PC-9 (cell line): ENCODE results near the gene TAS2R50. TPM values are rescaled to one million over a fixed set of nuclear protein-coding genes. Genes with fewer than 3 reads are reported as not detected.

Experiments used
- BruUV-seq: library from RNA; stranded (reverse); fragments of 400-500 nt; replicated peaks from 2 replicates; lab custom pipeline; 2021; lab: Mats Ljungman, UMichigan
- CTCF ChIA-PET: fragments of 300-600 bp; sonication (Branson Sonifier 250); formaldehyde crosslinking; loops from one replicate; lab custom pipeline; 2022; ENCODE audit warnings: antibody characterized with exemption; lab: Charles Lee
- POLR2A ChIA-PET: fragments of 300-600 bp; sonication (Branson Sonifier 250); formaldehyde crosslinking; loops from one replicate; lab custom pipeline; 2022; ENCODE audit warnings: antibody characterized with exemption; ENCODE audit not compliant: unreplicated experiment; lab: Charles Lee
- DNase-seq, 2 experiments: peaks; one replicate each; pipeline versions ENCODE4 v3.0.0 to v3.0.0-alpha.2; 2015 to 2022; ENCODE audit warnings: mixed read lengths in 1 of 2
- H2AFZ ChIP-seq: fragments of 200-600 bp; sonication (generic); 2 replicates; pipeline ENCODE4 v1.8.1; 2017; ENCODE audit warnings: antibody characterized with exemption
- H3F3A ChIP-seq: fragments of 200-600 bp; sonication (generic); 2 replicates; pipeline ENCODE4 v1.8.1; 2017; ENCODE audit warnings: antibody characterized with exemption, mild to moderate bottlenecking, low read depth; ENCODE audit not compliant: insufficient read depth
- H3K27ac ChIP-seq: fragments of 200-600 bp; sonication (generic); 2 replicates; pipeline ENCODE4 v1.6.1; 2016; ENCODE audit warnings: mixed run types
- H3K27me3 ChIP-seq: fragments of 200-600 bp; sonication (generic); 2 replicates; pipeline ENCODE4 v1.6.1; 2016; ENCODE audit warnings: low read depth, mixed run types; ENCODE audit not compliant: insufficient read depth
- H3K36me3 ChIP-seq: fragments of 200-600 bp; sonication (generic); 2 replicates; pipeline ENCODE4 v1.6.1; 2016; ENCODE audit warnings: low read depth, mixed run types
- H3K4me1 ChIP-seq: fragments of 200-600 bp; sonication (generic); replicated peaks from 2 replicates; pipeline ENCODE4 v1.6.1; 2016; ENCODE audit warnings: mixed run types; ENCODE audit not compliant: insufficient read depth
- H3K4me2 ChIP-seq: fragments of 200-600 bp; sonication (generic); 2 replicates; pipeline ENCODE4 v1.6.1; 2017; ENCODE audit warnings: mixed run types
- H3K4me3 ChIP-seq: fragments of 200-600 bp; sonication (generic); 2 replicates; pipeline ENCODE4 v1.6.1; 2016; ENCODE audit warnings: mixed run types
- H3K79me2 ChIP-seq: fragments of 200-600 bp; sonication (generic); 2 replicates; pipeline ENCODE4 v1.6.1; 2017; ENCODE audit warnings: low read depth, mixed run types
- H3K9me2 ChIP-seq: fragments of 200-600 bp; sonication (generic); 2 replicates; pipeline ENCODE4 v1.8.1; 2017; ENCODE audit warnings: mild to moderate bottlenecking; ENCODE audit not compliant: insufficient read depth
- H3K9me3 ChIP-seq: fragments of 200-600 bp; sonication (generic); 2 replicates; pipeline ENCODE4 v1.8.1; 2016; ENCODE audit warnings: low read depth; ENCODE audit not compliant: insufficient read depth
- H4K20me1 ChIP-seq: fragments of 200-600 bp; sonication (generic); 2 replicates; pipeline ENCODE4 v1.8.1; 2017; ENCODE audit not compliant: insufficient read depth
- CTCF ChIP-seq: fragments of 200-600 bp; sonication (generic); conservative IDR thresholded peaks from 2 replicates; pipeline ENCODE4 v1.6.1; 2017; ENCODE audit warnings: mixed run types, antibody characterized with exemption, mild to moderate bottlenecking, moderate library complexity
- EZH2 ChIP-seq: fragments of 200-600 bp; sonication (generic); IDR thresholded peaks from 2 replicates; pipeline ENCODE4 v1.8.0; 2017; ENCODE audit warnings: antibody characterized with exemption, low read depth
- intact Hi-C: fragments of 100-400 bp; cut with micrococcal nuclease; formaldehyde crosslinking; loops from one replicate; pipeline ENCODE4 v1.10.0; 2022; ENCODE audit not compliant: unreplicated experiment
- total RNA-seq: library from RNA; stranded (reverse); gene quantifications from 2 replicates; pipeline ENCODE4 v1.2.3, GENCODE V29; 2021

TAS2R50 gene
- total RNA-seq, 1 experiment from 2014 or later, result 2.3 TPM

- H3K9me2 ChIP-seq, result no peaks in the 10 kb centered on the region
- H3K4me2 ChIP-seq, result no peak overlapping the region
- H3K4me3 ChIP-seq, result no peak overlapping the region
- BruUV-seq, result no TSS peak
- H3K36me3 ChIP-seq, result no peaks in the 10 kb centered on the region
- H3F3A ChIP-seq, result no peaks in the 10 kb centered on the region
- ChIA-PET POLR2A (no interaction called here), CTCF (no interaction called here)
- no peak for TF ChIP-seq CTCF
- H3K79me2 ChIP-seq, result no peaks in the 10 kb centered on the region
- H2AFZ ChIP-seq, result no peak overlapping the region
- no peaks in the 10 kb centered on the region for H3K4me1 ChIP-seq
- intact Hi-C loops, result no loop called here
- H3K9me3 ChIP-seq, result no peaks in the 10 kb centered on the region
- no peak for DNase-seq
- H3K27ac ChIP-seq, result no peak overlapping the region
- no peaks in the 10 kb centered on the region for H3K27me3 ChIP-seq
- H4K20me1 ChIP-seq, result no peaks in the 10 kb centered on the region
These were observed 30.6 kb downstream of the TAS2R50 start for GRCh38 chr12:10956085-10956484.

- TF ChIP-seq EZH2 (no peak), CTCF (no peak)
- intact Hi-C loops, result no loop called here
- Histone ChIP-seq H3K4me3 (no peak overlapping the region), H3K4me2 (no peak overlapping the region), H2AFZ (no peak overlapping the region), H3K79me2 (no peaks in the 10 kb centered on the region), H3K27ac (no peak overlapping the region), H4K20me1 (no peaks in the 10 kb centered on the region), H3K4me1 (no peaks in the 10 kb centered on the region), H3K9me2 (no peaks in the 10 kb centered on the region), H3K36me3 (no peaks in the 10 kb centered on the region), H3F3A (no peaks in the 10 kb centered on the region), H3K27me3 (no peaks in the 10 kb centered on the region), H3K9me3 (no peaks in the 10 kb centered on the region)
- no TSS peak for BruUV-seq
- DNase-seq, result no peak
- ChIA-PET POLR2A (no interaction called here), CTCF (no interaction called here)
These were observed 34.1 kb downstream of the TAS2R50 start for GRCh38 chr12:10952645-10953044.

GRCh38 chr12:10943167-10943566 lies 43.5 kb downstream of the TAS2R50 start:
- H3K9me2 ChIP-seq, result no peaks in the 10 kb centered on the region
- H3K4me3 ChIP-seq, result no peak overlapping the region
- H3K4me1 ChIP-seq, result peaks cover 32% of the 10 kb centered on the region
- CTCF ChIA-PET, result no interaction called here
- H4K20me1 ChIP-seq, result no peaks in the 10 kb centered on the region
- H3K79me2 ChIP-seq, result no peaks in the 10 kb centered on the region
- no TSS peak for BruUV-seq
- H3K27me3 ChIP-seq, result no peaks in the 10 kb centered on the region
- peaks cover 4% of the 10 kb centered on the region for H3K9me3 ChIP-seq
- no peaks in the 10 kb centered on the region for H3K36me3 ChIP-seq
- POLR2A ChIA-PET, result no interaction called here
- TF ChIP-seq CTCF (no peak), EZH2 (no peak)
- peak overlapping the region; percentile 87 for H3K27ac ChIP-seq
- H3F3A ChIP-seq, result peaks cover 8% of the 10 kb centered on the region; the same call in 1 of the 2 replicates
- H2AFZ ChIP-seq, result no peak overlapping the region
- intact Hi-C loops, result no loop called here
- no peak for DNase-seq
- H3K4me2 ChIP-seq, result 0 out of 2 replicates have a peak overlapping the region, but pooled peaks have one; percentile 49
